ENCODE results near the gene SH3YL1.

SH3YL1 gene

GRCh38 chr2:263774-264492 is at the start of gene SH3YL1:
Gene SH3YL1, minus strand, starts transcription at chr2:264032. Its CDS starts 48 bp downstream, at chr2:263984.
- no peak for DNase-seq (ENCODE audit: low spot score)

DNA sequence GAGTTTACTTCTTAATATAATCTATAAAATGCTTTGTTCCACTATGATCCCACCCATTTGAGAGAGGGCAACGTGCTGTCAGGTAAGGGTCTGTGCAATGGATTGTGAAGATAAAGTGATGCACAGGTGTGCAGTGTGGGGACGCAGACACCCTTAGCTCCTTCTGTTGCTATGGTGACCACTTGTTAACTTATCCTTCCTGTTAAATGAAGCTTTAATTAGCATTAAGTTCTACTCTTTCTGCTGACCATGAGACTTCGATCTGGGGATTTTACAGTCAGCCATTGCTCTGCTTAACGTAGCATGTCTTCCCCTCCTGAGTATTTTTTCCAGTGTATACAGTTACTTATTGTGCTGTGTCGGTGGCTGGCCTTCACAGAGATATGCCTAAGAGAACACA is 47.2 kb upstream of the SH3YL1 start:
- DNase-seq (ENCODE audit: low spot score): no peak

DNA sequence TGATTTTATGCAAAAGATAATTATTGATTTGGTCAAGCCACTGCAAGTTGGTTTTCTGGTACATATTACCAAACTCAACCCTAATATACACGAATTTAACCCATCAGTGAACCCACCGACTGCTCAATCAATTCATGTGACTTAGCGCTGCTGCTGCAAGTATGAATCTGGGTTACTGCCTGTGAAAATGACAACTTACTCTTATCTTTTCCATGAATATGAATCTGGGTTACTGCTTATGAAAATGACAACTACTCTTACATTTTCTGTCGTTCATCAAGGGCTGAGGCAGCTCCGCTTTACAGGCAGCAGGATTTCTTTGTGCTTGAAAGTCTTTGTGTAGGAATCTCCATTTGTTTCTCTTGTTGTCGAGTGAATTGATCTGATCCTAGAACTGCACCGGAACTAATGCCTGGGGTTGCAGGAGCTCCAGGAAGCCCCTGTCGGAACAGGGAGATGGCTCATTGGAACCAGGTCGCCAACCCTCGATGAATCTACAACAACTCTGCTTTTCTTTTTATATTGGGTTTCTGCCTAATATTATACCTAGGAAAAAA is 46.2 kb upstream of the SH3YL1 start:
- no peak for DNase-seq (ENCODE audit: low spot score)

GRCh38 chr2:309148-309953 is 45.5 kb upstream of the SH3YL1 start:
- DNase-seq (ENCODE audit: low spot score): no peak

DNA sequence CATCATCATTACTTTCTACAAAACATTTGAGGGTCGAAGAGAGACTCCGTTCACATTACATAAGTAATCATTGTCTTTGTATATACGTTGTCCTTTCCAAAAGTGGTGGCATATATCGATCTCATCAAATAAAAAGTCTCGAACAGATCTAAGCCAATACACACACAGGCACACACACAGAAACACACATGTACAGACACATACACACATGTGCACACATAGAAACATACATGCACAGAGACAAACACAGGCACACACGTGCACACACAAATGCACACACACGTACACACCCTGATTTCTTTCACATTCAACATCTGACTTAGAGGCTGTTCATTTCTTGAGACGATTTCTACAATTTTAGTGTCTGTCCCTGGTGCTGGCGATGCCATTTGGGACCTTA is 41.5 kb upstream of the SH3YL1 start:
- DNase-seq (ENCODE audit: low spot score): no peak

DNA sequence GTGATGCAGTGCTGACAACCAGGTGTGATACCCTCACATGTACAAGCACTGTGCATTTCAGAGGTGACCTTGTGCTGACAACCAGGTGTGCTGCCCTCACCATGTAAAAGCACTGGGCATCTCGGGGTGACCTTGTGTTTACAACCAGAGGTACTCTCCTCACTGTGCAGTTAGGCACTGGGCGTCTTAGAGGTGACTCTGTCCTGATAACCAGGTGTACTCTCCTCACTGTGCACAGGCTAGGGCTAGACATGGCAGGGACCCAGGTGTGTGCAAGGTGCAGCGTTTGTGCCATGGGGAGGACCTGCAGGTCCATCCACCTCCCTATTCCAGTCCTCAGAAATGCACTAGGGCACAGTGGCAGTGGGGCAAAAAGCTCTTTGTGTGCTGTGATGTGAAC is 32.5 kb upstream of the SH3YL1 start:
- DNase-seq (ENCODE audit: low spot score): no peak

DNA sequence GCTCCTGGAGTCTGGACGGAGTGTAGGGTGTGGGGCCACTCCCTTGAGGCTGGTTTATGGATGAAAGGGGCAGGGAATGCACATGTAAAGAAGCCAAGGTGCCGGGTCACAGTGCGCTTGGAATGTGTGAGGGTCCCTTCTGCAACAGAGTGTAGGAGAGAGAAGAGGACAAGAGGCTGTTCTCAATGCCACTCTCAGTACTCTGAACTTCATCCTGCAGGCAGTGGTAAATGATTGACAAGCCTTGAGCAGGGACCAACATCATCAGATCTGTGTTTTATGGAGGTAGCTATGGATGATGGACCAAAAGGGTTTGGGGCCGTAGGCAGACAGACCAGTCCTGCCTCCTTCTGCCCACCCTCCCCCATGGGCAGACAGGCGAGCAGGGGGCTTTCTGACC is 31.3 kb upstream of the SH3YL1 start:
- DNase-seq (ENCODE audit: low spot score): no peak

GRCh38 chr2:290090-290722 is 26.4 kb upstream of the SH3YL1 start:
- peak; percentile 65 for DNase-seq (ENCODE audit: low spot score)

- no peak for DNase-seq (ENCODE audit: low spot score)
These were observed 25.7 kb upstream of the SH3YL1 start for GRCh38 chr2:289362-290089.

- DNase-seq (ENCODE audit: low spot score): no peak
These were observed 25.0 kb upstream of the SH3YL1 start for GRCh38 chr2:288758-289361.

DNA sequence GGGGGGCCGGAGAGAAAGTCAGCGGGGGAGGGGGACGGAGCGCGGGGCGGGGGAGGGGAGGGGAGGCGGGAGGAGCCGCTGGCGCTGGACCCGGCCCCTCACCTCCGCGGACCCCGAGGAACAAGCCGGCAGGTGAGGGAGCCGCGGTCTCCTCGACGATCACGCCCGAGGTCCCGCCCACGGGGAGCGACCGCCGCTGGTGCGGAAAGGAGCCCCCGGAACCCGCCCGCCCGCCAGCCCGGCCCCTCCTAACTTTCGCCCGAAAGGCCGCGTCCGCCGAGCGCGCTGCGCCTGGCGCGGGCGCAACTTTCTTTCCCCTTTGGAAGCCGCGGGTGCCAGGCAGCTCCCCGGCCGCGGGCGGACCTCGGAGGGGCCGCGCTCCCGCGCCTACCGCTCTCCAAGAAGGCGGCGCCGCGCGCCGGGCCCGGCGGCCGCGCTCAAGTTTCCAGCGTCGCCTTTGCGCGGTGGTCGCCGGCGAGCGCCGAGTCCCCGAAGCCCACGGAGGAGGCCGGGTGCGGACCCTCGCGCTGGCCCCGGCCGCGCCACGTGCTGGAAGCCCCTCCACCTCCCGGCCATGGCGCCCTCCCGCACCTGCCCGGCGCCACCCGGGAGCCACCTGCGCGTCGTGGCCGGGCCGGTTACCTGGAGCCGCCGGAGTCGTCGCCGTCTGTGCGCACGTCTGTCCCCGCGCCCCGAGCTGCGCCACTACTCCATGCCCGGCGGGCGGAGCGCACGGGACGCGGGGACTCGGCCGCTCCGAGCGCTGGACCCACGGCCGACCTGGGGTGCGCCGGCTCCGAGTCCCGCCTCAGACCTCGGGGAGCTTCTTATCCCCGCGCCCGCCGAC is 24.3 kb upstream of the SH3YL1 start, which contains the start of gene ALKAL2:
TSS of gene ALKAL2 (minus strand) at position 181 of the 847 bp plus-strand sequence. CDS start 256 bp downstream, outside the sequence.
- no peak for DNase-seq (ENCODE audit: low spot score)

DNA sequence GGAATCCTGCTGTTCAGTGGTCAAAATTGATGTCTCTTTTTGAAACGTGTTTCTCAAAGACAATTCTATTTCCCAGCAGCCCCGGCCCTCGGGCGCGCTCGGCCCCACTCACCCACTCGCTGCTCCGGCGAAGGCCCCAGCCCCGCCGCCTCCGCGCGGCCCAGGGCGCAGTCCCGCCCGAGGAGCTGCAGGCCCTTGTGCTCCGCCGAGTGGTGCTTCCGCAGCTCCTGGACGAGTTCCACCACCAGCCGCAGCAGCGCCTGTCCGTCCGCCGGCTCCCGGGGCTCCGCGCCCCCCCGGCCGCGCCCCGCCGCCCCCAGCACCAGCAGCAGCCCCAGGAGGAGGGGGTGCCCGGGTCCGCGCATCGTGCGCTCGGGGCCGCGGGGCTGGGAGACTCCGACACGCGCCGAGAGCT is 23.6 kb upstream of the SH3YL1 start:
- DNase-seq (ENCODE audit: low spot score): no peak

DNA sequence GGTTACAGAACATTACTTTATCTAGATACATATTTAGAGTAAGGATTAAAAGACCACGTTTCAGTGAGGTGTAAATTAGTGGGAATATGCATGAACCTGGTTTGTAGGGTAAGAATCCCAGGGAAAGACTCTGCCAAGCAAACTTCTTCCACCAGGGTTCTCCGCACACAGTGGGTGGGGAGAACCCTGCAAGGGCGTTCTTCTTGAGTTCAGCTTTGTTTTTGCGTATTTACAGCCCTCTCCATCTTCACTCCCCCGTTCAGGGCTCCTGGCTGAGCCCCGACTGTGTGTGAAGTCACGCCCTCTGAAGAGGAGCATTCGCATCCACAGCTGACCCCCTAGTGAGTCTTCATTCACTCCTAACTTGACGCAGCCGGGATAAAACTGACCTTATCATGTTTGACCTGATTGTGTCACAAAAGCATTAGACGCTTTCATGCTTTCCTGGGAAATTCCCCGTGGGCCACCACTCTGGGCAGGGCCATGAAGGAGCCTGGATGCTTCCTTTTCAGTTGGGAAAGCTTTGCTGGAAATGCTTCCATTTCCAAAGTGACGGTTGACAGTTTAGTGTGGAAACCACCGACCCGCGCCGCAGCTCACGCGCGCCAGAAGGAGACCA is 23.1 kb upstream of the SH3YL1 start:
- DNase-seq (ENCODE audit: low spot score): no peak

- DNase-seq (ENCODE audit: low spot score): no peak
These were observed 22.2 kb upstream of the SH3YL1 start for GRCh38 chr2:286035-286434.

GRCh38 chr2:285531-285930 is 21.7 kb upstream of the SH3YL1 start:
- DNase-seq (ENCODE audit: low spot score): no peak

DNA sequence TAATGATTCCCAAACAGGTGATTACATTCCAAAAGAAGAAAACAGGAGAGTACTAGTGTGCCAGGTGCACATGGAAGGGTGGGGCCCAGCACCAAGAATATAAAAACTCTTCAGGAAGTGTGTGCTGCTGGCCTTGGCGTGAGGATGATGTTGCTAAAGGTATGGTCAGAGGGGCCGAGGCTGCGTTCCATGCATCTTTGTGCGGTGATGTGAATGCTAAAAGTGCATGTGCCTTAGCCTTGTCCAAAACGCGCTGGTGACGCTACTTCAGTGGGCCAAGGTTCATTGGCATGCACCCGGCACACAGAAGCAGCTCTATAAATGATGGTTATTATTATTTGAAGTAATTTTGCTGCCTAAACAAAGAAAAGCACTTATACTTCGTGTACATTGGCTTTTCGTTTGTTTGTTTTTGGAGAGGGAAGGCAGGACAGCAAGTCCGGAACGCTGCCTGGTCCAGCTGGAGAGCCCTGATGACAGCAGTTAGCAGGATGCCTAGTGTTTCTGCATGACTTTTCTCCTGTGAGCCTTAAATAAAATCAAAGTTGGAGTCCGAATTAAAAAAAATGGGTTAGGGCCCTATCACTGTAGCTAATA is 21.2 kb upstream of the SH3YL1 start:
- no peak for DNase-seq (ENCODE audit: low spot score)

GRCh38 chr2:283996-284794 is 20.4 kb upstream of the SH3YL1 start:
- DNase-seq (ENCODE audit: low spot score): no peak

DNA sequence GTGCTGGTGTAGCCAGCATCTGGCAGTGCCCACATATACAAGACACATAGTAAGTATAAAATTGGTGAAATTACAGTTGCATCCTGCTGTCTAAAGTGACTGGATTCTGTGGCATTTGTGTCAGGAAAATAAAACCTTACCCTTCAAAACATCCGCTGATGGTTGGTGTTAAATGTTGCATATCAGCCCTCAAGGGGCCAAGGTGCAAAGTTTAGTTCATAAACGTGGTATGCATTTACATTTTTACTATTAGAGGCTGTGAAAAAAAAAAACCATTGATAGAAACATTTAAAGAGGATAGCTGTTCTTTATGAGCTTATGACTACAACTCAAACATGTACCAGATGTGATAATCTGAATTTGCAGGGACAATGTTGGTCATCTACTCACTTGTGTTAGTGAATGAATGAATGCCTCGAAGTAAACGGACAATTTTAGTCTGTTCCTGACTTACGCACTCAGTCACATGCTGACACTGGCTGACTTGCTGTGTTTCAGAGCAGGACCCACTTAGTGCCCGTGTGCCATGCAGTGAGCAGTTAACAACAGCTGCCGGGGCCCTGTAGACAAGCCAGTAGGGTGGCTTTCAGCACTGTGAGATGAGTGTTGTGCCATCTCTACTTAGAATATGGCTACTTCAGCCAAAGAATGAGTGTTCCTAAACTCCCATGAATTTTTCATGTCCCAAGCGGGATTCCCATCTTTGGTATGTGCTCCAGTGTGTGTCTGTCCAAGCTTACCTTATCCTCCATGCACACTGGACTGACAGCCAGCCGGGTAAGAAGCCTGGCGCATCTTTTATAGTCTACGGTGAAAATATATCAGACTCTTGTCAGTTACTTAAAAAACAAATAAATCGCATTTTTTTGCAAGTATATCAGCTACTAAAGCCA is 18.8 kb upstream of the SH3YL1 start:
- DNase-seq (ENCODE audit: low spot score): no peak
